Measurements from ENCODE around the gene SF3A1. TPM values are rescaled to one million over a fixed set of nuclear protein-coding genes. Genes with fewer than 3 reads are reported as not detected.
A peak's percentile ranks its signal among the peaks of the same experiment; 100 is the strongest.

SF3A1 gene
- total and polyA plus RNA-seq, 2 of the 8 experiments (the other 6 are each of a cell fraction or from before 2014, with no cell fraction given) = 27.8 to 285 TPM

DNA sequence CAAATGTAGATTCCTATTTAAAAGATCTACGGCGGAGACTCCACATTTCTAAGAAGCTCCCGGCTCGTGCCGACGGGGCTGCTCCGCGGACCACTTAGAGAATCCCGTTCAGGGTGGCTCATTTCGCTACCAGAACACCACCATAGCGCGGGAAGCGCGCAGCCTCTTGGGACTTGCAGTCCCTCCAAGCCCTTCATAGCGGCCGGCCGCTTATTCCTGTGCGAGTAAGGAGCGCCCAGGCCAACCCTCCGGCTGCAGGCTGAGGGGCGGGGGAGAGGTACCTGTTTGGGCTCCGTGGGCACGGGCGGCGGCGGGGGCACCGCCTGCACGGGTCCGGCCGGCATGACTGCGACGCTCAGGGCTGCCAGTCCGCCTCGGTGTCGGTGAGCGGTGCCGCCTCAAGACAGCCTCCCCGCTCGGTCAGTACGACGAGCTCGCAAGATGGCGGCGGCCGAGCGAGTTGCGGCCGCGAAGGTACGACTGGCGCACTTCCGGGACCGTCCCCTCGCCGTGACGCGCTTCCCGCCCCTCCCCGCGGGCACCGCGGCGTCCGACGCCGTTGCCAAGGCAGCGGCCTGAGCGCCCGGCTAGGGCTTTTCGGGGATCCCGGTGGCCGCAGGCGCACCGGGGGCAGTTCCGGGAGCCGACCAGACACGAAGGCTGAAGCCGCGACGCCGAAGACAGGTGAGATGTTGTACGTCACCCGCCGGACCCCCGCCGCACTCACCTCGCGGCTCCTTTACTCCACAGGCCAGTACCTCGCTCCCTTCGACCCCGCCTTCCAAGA, at the start of gene SF3A1, which contains the start of gene CCDC157 (continued):
- no peak for TF ChIP-seq CHD7 (IDR thresholded peaks at IDR 0.05; ENCODE audit: insufficient replicate concordance, low read length)
- peak; percentile 68; the same call in 1 of the 2 replicates for TF ChIP-seq ATF3 (IDR thresholded peaks at IDR 0.05; ENCODE audit: insufficient read depth, low read depth, low read length)
- TF ChIP-seq SP4 (IDR thresholded peaks at IDR 0.05; ENCODE audit: low read length) = no peak
- no peak for TF ChIP-seq TEAD4 (IDR thresholded peaks at IDR 0.05; ENCODE audit: low read depth, low read length)
- peak; percentile 69 for TF ChIP-seq TBP (IDR thresholded peaks at IDR 0.05; ENCODE audit: low read depth, low read length)
- TF ChIP-seq RBBP5 (IDR thresholded peaks at IDR 0.05; ENCODE audit: borderline replicate concordance, low read depth, low read length) = peak; percentile 93
- TF ChIP-seq SIN3A (conservative IDR thresholded peaks at IDR 0.05 in 1 of 2, IDR thresholded peaks at IDR 0.05 in 1 of 2; ENCODE audit: low read depth in 1 of 2, low read length in 2 of 2) = peak; percentile 93 to 99; a peak in 3 of 4 replicates
- TF ChIP-seq FOSL1 (IDR thresholded peaks at IDR 0.05; ENCODE audit: insufficient read depth, low read depth, low read length) = no peak
